B cell (primary cell): Measurements from ENCODE around the gene SPA17. TPM values are rescaled to one million over a fixed set of nuclear protein-coding genes. Genes with fewer than 3 reads are reported as not detected.

Experiments
- ATAC-seq: fragments of 200-7000 bp; cut with Tn5 transposase; one replicate; pipeline ENCODE4 v1.10.0; 2021; ENCODE audit warnings: low read depth, mild to moderate bottlenecking, moderate number of reproducible peaks, moderate library complexity
- CTCF ChIA-PET: fragments of 350-600 bp; sonication (Branson Sonifier 250); formaldehyde crosslinking; loops from one replicate; lab custom pipeline; 2021; ENCODE audit warnings: antibody characterized with exemption, inconsistent platforms; lab: Charles Lee
- POLR2A ChIA-PET: fragments of 350-600 bp; sonication (Branson Sonifier 250); formaldehyde crosslinking; loops from one replicate; lab custom pipeline; 2021; ENCODE audit warnings: antibody characterized with exemption; lab: Charles Lee
- DNase-seq: peaks from one replicate; pipeline ENCODE4 v3.0.0; 2013
- H2AFZ ChIP-seq: 2 replicates; pipeline ENCODE4 v1.6.1; 2012; ENCODE audit warnings: mild to moderate bottlenecking, low read depth, low read length; ENCODE audit not compliant: insufficient read depth, poor library complexity, severe bottlenecking
- H3K27ac ChIP-seq, 2 donors: 1 replicate in 1 of 2; 2 replicates in 1 of 2; pipeline ENCODE4 v1.5.1; 2012 to 2013; ENCODE audit warnings: low read length in 2 of 2, mild to moderate bottlenecking in 2 of 2, moderate library complexity in 1 of 2
- H3K27me3 ChIP-seq, 4 experiments: fragments of 200-600 bp in 1 of 4; sonication (generic) in 1 of 4; replicated peaks in 1 of 4; 1 replicate in 2 of 4; 2 replicates in 2 of 4; pipeline versions ENCODE4 v1.6.1 to v1.7.0; 2013 to 2016; ENCODE audit warnings: low read length in 3 of 4, mild to moderate bottlenecking in 2 of 4, mixed read lengths in 1 of 4, moderate library complexity in 1 of 4; ENCODE audit not compliant: insufficient read depth in 4 of 4, control insufficient read depth in 3 of 4; ENCODE audit errors: control extremely low read depth in 1 of 4
- H3K36me3 ChIP-seq, 2 experiments: replicated peaks in 1 of 2; 1 replicate in 1 of 2; 2 replicates in 1 of 2; pipeline versions ENCODE4 v1.6.1 to v1.7.1; 2013; ENCODE audit warnings: low read length in 1 of 2; ENCODE audit not compliant: insufficient read depth in 2 of 2, control insufficient read depth in 1 of 2; ENCODE audit errors: control extremely low read depth in 1 of 2, extremely low read depth in 1 of 2
- H3K4me1 ChIP-seq, 2 donors: fragments of 200-600 bp in 1 of 2; sonication (generic) in 1 of 2; 1 replicate in 1 of 2; 2 replicates in 1 of 2; pipeline versions ENCODE4 v1.5.1 to v1.6.1; 2013 to 2017; ENCODE audit warnings: low read length in 2 of 2; ENCODE audit not compliant: control insufficient read depth in 2 of 2, insufficient read depth in 2 of 2
- H3K4me2 ChIP-seq: replicated peaks from 2 replicates; pipeline ENCODE3; 2012; ENCODE audit warnings: mild to moderate bottlenecking, low read depth, low read length; ENCODE audit not compliant: poor library complexity, severe bottlenecking
- H3K4me3 ChIP-seq, 5 experiments: fragments of 200-600 bp in 1 of 5; sonication (generic) in 1 of 5; 1 replicate in 3 of 5; 2 replicates in 2 of 5; pipeline versions ENCODE4 v1.5.1 to v1.7.0; 2011 to 2016; ENCODE audit warnings: low read length in 4 of 5, mild to moderate bottlenecking in 4 of 5, low read depth in 2 of 5, control low read depth in 1 of 5, moderate library complexity in 1 of 5; ENCODE audit not compliant: insufficient read depth in 1 of 5; ENCODE audit errors: control extremely low read depth in 1 of 5, extremely low read depth in 1 of 5
- H3K79me2 ChIP-seq: fragments of 200-600 bp; sonication (generic); one replicate; pipeline ENCODE4 v1.6.0; 2016; ENCODE audit warnings: low read length; ENCODE audit not compliant: control insufficient read depth, insufficient read depth
- H3K9ac ChIP-seq: fragments of 200-600 bp; sonication (generic); 2 replicates; pipeline ENCODE4 v1.6.1; 2017; ENCODE audit warnings: mild to moderate bottlenecking, low read length, moderate library complexity
- H3K9me3 ChIP-seq, 3 donors: one replicate each; pipeline versions ENCODE4 v1.6.1 to v1.7.1; 2013; ENCODE audit warnings: low read length in 2 of 3; ENCODE audit not compliant: control insufficient read depth in 2 of 3, insufficient read depth in 1 of 3; ENCODE audit errors: control extremely low read depth in 1 of 3
- H4K20me1 ChIP-seq: 2 replicates; pipeline ENCODE4 v1.6.0; 2012; ENCODE audit warnings: mild to moderate bottlenecking, low read length; ENCODE audit not compliant: insufficient read depth, control insufficient read depth, poor library complexity, severe bottlenecking
- H3K27ac Mint-ChIP-seq: one replicate; pipeline ENCODE4 v1.8.0; 2021; ENCODE audit warnings: mixed read lengths
- H3K27me3 Mint-ChIP-seq: one replicate; pipeline ENCODE4 v1.8.0; 2021; ENCODE audit warnings: mixed read lengths
- H3K4me1 Mint-ChIP-seq: one replicate; pipeline ENCODE4 v1.8.0; 2021; ENCODE audit warnings: mixed read lengths
- H3K4me3 Mint-ChIP-seq: one replicate; pipeline ENCODE4 v1.8.0; 2021; ENCODE audit warnings: mixed read lengths
- H3K9me3 Mint-ChIP-seq: one replicate; pipeline ENCODE4 v1.8.0; 2022; ENCODE audit warnings: mixed read lengths; ENCODE audit not compliant: insufficient read depth
- CTCF ChIP-seq: fragments of 200-600 bp; IDR thresholded peaks from one replicate; pipeline ENCODE4 v1.8.0; 2022; ENCODE audit warnings: antibody characterized with exemption, mild to moderate bottlenecking
- EZH2 ChIP-seq: IDR thresholded peaks from 2 replicates; pipeline ENCODE4 v1.6.1; 2012; ENCODE audit warnings: borderline replicate concordance, low read depth, mild to moderate bottlenecking, moderate library complexity, low read length; ENCODE audit not compliant: insufficient read depth, poor library complexity, severe bottlenecking
- WGBS: methylation state at CpG from one replicate; pipeline ENCODE4 v1.1.5; 2013; ENCODE audit warnings: missing lambda C conversion rate; ENCODE audit not compliant: insufficient coverage; 5-methylcytosine and 5-hydroxymethylcytosine counted together
- intact Hi-C: fragments of 100-400 bp; cut with micrococcal nuclease; formaldehyde crosslinking; loops from one replicate; pipeline ENCODE4 v1.10.0; 2022
- polyA plus RNA-seq: library from polyadenylated mRNA; depleted of rRNA; stranded (reverse); fragments of >200 nt; gene quantifications from 2 replicates; pipeline ENCODE4 v1.2.3, GENCODE V29; 2012
- total RNA-seq, 2 donors: library from RNA; stranded (reverse); fragments of 120-200 nt in 1 of 2; gene quantifications; 1 replicate in 1 of 2; 2 replicates in 1 of 2; pipeline versions ENCODE4 v1.2.3 to v1.2.4, GENCODE V29; 2013 to 2022

Gene SPA17
- total and polyA plus RNA-seq, 2 donors (not counting 1 experiment from before 2014, with no cell fraction given): 0.21 to 0.76 TPM

GRCh38 chr11:124661553-124661952 is 12.2 kb upstream of the SPA17 start:
- Mint-ChIP-seq H3K4me3 (no peak overlapping the region), H3K9me3 (no peaks in the 10 kb centered on the region), H3K4me1 (no peaks in the 10 kb centered on the region), H3K27ac (no peak overlapping the region), H3K27me3 (no peaks in the 10 kb centered on the region)
- POLR2A ChIA-PET: no interaction called here
- intact Hi-C loops: no loop called here
- H3K9me3 ChIP-seq: no peaks in the 10 kb centered on the region
- ATAC-seq: no peak
- H3K9ac ChIP-seq: no peak overlapping the region
- H3K4me3 ChIP-seq: no peak overlapping the region
- H3K27ac ChIP-seq: no peak overlapping the region
- H2AFZ ChIP-seq: no peak overlapping the region
- H3K27me3 ChIP-seq: no peaks in the 10 kb centered on the region
- peaks cover 0 to 3% of the 10 kb centered on the region in 2 experiments for H3K36me3 ChIP-seq
- no peak overlapping the region for H3K4me2 ChIP-seq
- H3K79me2 ChIP-seq: no peaks in the 10 kb centered on the region
- TF ChIP-seq EZH2 (no peak), CTCF (no peak)
- no peaks in the 10 kb centered on the region for H4K20me1 ChIP-seq
- no peak for DNase-seq
- H3K4me1 ChIP-seq: no peaks in the 10 kb centered on the region
- CTCF ChIA-PET: interaction anchor here (1.0 to 1.1 kb wide), 2 partner anchors 17 to 100 kb away, joined by 3 to 5 read pairs; no protein-coding TSS in a partner anchor

GRCh38 chr11:124662106-124662505 is 11.6 kb upstream of the SPA17 start:
- peaks cover 0 to 3% of the 10 kb centered on the region in 2 experiments for H3K36me3 ChIP-seq
- Mint-ChIP-seq H3K4me1 (no peaks in the 10 kb centered on the region), H3K4me3 (no peak overlapping the region), H3K27me3 (no peaks in the 10 kb centered on the region), H3K27ac (no peak overlapping the region), H3K9me3 (no peaks in the 10 kb centered on the region)
- DNase-seq: no peak
- no peaks in the 10 kb centered on the region for H3K4me1 ChIP-seq
- intact Hi-C loops: no loop called here
- no peaks in the 10 kb centered on the region for H3K27me3 ChIP-seq
- no peaks in the 10 kb centered on the region for H3K79me2 ChIP-seq
- TF ChIP-seq CTCF: no peak
- no peak for TF ChIP-seq EZH2
- no peak overlapping the region for H2AFZ ChIP-seq
- no peaks in the 10 kb centered on the region for H4K20me1 ChIP-seq
- no peak overlapping the region for H3K4me3 ChIP-seq
- H3K9ac ChIP-seq: no peak overlapping the region
- CTCF ChIA-PET: interaction anchor here (1.0 to 1.1 kb wide), 2 partner anchors 18 to 99 kb away, joined by 3 to 5 read pairs; no protein-coding TSS in a partner anchor
- no peak overlapping the region for H3K27ac ChIP-seq
- WGBS: 94% methylated on average over 4 of the region's 4 CpGs
- H3K9me3 ChIP-seq: no peaks in the 10 kb centered on the region
- ATAC-seq: no peak
- H3K4me2 ChIP-seq: no peak overlapping the region
- POLR2A ChIA-PET: no interaction called here
